GM23338 (cell line): ENCODE data around the gene MTERF2. TPM values are rescaled to one million over a fixed set of nuclear protein-coding genes. Genes with fewer than 3 reads are reported as not detected.

Experiments
- ATAC-seq: fragments of 200-7000 bp; cut with Tn5 transposase; 3 replicates; pipeline ENCODE4 v1.9.1; 2020
- DNase-seq: peaks from one replicate; pipeline ENCODE4 v3.0.0-alpha.2; 2015; ENCODE audit warnings: low spot score
- H2AFZ ChIP-seq: fragments of 200-600 bp; sonication (generic); 2 replicates; pipeline ENCODE4 v1.8.0; 2016; ENCODE audit warnings: antibody characterized with exemption, mild to moderate bottlenecking, moderate library complexity
- H3F3A ChIP-seq: fragments of 200-600 bp; sonication (generic); replicated peaks from 2 replicates; pipeline ENCODE4 v1.8.0; 2017; ENCODE audit warnings: antibody characterized with exemption, mixed run types, low read depth
- H3K27ac ChIP-seq: fragments of 200-600 bp; sonication (generic); 2 replicates; pipeline ENCODE4 v1.6.1; 2016; ENCODE audit warnings: low read depth
- H3K27me3 ChIP-seq: fragments of 200-600 bp; sonication (generic); 2 replicates; pipeline ENCODE4 v1.8.0; 2016; ENCODE audit warnings: mild to moderate bottlenecking, mixed run types, moderate library complexity; ENCODE audit not compliant: insufficient read depth
- H3K36me3 ChIP-seq: fragments of 200-600 bp; sonication (generic); 2 replicates; pipeline ENCODE4 v1.8.0; 2016; ENCODE audit warnings: mild to moderate bottlenecking; ENCODE audit not compliant: insufficient read depth
- H3K4me1 ChIP-seq: fragments of 200-600 bp; sonication (generic); 2 replicates; pipeline ENCODE4 v1.8.0; 2016; ENCODE audit warnings: mild to moderate bottlenecking, moderate library complexity; ENCODE audit not compliant: insufficient read depth
- H3K4me2 ChIP-seq: fragments of 200-600 bp; sonication (generic); 2 replicates; pipeline ENCODE4 v1.7.1; 2017; ENCODE audit warnings: mixed run types
- H3K4me3 ChIP-seq: fragments of 200-600 bp; sonication (generic); 2 replicates; pipeline ENCODE4 v1.6.1; 2016; ENCODE audit warnings: mixed run types
- H3K79me2 ChIP-seq: fragments of 200-600 bp; sonication (generic); replicated peaks from 2 replicates; pipeline ENCODE4 v1.8.0; 2017; ENCODE audit warnings: mild to moderate bottlenecking; ENCODE audit not compliant: insufficient read depth
- H3K9me2 ChIP-seq: fragments of 200-600 bp; sonication (generic); 2 replicates; pipeline ENCODE4 v1.8.0; 2017; ENCODE audit not compliant: insufficient read depth
- H4K20me1 ChIP-seq: fragments of 200-600 bp; sonication (generic); replicated peaks from 2 replicates; pipeline ENCODE4 v1.8.0; 2017; ENCODE audit warnings: mild to moderate bottlenecking; ENCODE audit not compliant: insufficient read depth
- H3K27ac Mint-ChIP-seq: 2 replicates; pipeline ENCODE4 v1.8.0; 2020; ENCODE audit warnings: inconsistent platforms, mild to moderate bottlenecking, moderate library complexity, mixed read lengths
- H3K27me3 Mint-ChIP-seq: 3 replicates; pipeline ENCODE4 v1.8.0; 2022; ENCODE audit warnings: low read depth, mild to moderate bottlenecking, moderate library complexity, mixed read lengths, inconsistent platforms; ENCODE audit not compliant: insufficient read depth, poor library complexity
- H3K36me3 Mint-ChIP-seq: 3 replicates; pipeline ENCODE4 v1.8.0; 2021; ENCODE audit warnings: low read depth, mild to moderate bottlenecking, inconsistent platforms, moderate library complexity, mixed read lengths
- H3K4me1 Mint-ChIP-seq: 3 replicates; pipeline ENCODE4 v1.8.0; 2020; ENCODE audit warnings: mild to moderate bottlenecking, inconsistent platforms, mixed read lengths
- H3K4me3 Mint-ChIP-seq: 3 replicates; pipeline ENCODE4 v1.8.0; 2021; ENCODE audit warnings: moderate library complexity, mild to moderate bottlenecking, inconsistent platforms, mixed read lengths
- H3K9me3 Mint-ChIP-seq: 3 replicates; pipeline ENCODE4 v1.8.0; 2020; ENCODE audit warnings: moderate library complexity, mild to moderate bottlenecking, inconsistent platforms, mixed read lengths
- CREB1 ChIP-seq: fragments of 250-450 bp; sonication (Bioruptor Pico); IDR thresholded peaks from 2 replicates; pipeline ENCODE4 v1.5.0; 2020; ENCODE audit warnings: low read depth, mild to moderate bottlenecking, moderate library complexity
- CTCF ChIP-seq, 2 experiments: fragments of 200-600 bp in 1 of 2; sonication (generic) in 1 of 2; conservative IDR thresholded peaks; 2 replicates each; pipeline versions ENCODE4 v1.5.1 to v1.6.1; 2016 to 2017; ENCODE audit warnings: antibody characterized with exemption in 2 of 2, low read depth in 2 of 2, mild to moderate bottlenecking in 2 of 2, moderate library complexity in 1 of 2
- EZH2 ChIP-seq: fragments of 200-600 bp; sonication (generic); IDR thresholded peaks from one replicate; pipeline ENCODE4 v1.8.0; 2017; ENCODE audit warnings: antibody characterized with exemption, mild to moderate bottlenecking, low read depth; ENCODE audit not compliant: unreplicated experiment
- EZH2phosphoT487 ChIP-seq: fragments of 200-600 bp; sonication (generic); IDR thresholded peaks from one replicate; pipeline ENCODE4 v1.8.1; 2018; ENCODE audit warnings: antibody characterized with exemption; ENCODE audit not compliant: unreplicated experiment
- JUNB ChIP-seq: IDR thresholded peaks from one replicate; pipeline ENCODE4 v1.6.1; 2016; ENCODE audit warnings: antibody characterized with exemption; ENCODE audit not compliant: unreplicated experiment
- POLR2AphosphoS5 ChIP-seq: IDR thresholded peaks from 2 replicates; pipeline ENCODE4 v1.6.1; 2016; ENCODE audit warnings: antibody characterized with exemption, low read depth
- REST ChIP-seq: IDR thresholded peaks from one replicate; pipeline ENCODE4 v1.6.1; 2018; ENCODE audit warnings: antibody characterized with exemption; ENCODE audit not compliant: unreplicated experiment
- STAT1 ChIP-seq: IDR thresholded peaks from one replicate; pipeline ENCODE4 v1.6.1; 2016; ENCODE audit warnings: antibody characterized with exemption; ENCODE audit not compliant: unreplicated experiment
- ZNF114 ChIP-seq: fragments of 250-450 bp; sonication (Bioruptor Pico); IDR thresholded peaks from 2 replicates; pipeline ENCODE4 v1.5.0; 2020; ENCODE audit warnings: mild to moderate bottlenecking, moderate library complexity
- ZNF331 ChIP-seq: fragments of 250-450 bp; sonication (Bioruptor Pico); IDR thresholded peaks from 2 replicates; pipeline ENCODE4 v1.5.0; 2020; ENCODE audit warnings: low read depth, mild to moderate bottlenecking, moderate library complexity
- polyA plus RNA-seq: library from polyadenylated mRNA; unstranded; fragments of >200 nt; fragmentation: Nextera tagmentation; extraction: Ambion mirVana; gene quantifications from 2 replicates; pipeline ENCODE4 v1.2.1, GENCODE V29; 2016
- total RNA-seq: library from RNA; depleted of rRNA; stranded (reverse); fragments of >200 nt; shearing (Covaris generic); gene quantifications from 2 replicates; pipeline ENCODE4 v1.2.3, GENCODE V29; 2014

The MTERF2 gene
- total and polyA plus RNA-seq, 2 experiments from 2014 or later, result 9.2 to 11.0 TPM

DNA sequence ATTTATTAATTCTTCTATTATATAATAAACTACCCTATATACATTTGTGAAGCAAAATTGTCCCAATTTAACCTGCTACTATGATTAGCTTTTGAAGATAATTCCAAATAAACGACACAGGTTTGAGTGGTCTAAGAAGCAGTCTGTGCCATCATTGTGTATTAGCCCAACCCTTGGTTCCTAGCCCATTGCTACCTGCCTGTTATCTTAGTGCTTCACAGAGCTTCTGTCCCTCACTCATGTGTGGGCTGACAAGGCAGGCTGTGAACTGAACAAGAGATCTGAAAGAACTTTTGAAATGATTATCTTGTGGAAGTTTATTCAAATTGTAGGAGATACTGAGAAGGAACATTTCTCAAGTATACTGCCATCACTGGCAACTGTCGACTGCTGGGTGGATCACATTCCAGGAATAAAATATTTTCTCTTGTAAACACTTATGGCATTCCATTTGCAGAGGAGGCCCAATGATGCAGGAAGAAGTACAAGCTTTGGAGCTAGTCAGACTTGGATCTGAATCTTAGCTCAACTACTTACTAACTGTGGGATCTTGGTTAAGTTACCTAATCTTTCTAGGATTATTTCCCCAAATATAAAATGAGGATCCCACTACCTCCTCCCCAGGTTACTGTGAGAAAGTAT is 7.8 kb upstream of the MTERF2 start:
- Mint-ChIP-seq H3K4me1 (no peaks in the 10 kb centered on the region), H3K4me3 (no peak overlapping the region), H3K27ac (no peak overlapping the region), H3K36me3 (peaks cover 15% of the 10 kb centered on the region), H3K27me3 (no peaks in the 10 kb centered on the region), H3K9me3 (no peaks in the 10 kb centered on the region)
- Histone ChIP-seq H3K79me2 (no peaks in the 10 kb centered on the region), H4K20me1 (no peaks in the 10 kb centered on the region), H3K4me1 (no peaks in the 10 kb centered on the region), H3K27me3 (no peaks in the 10 kb centered on the region), H3K9me2 (no peaks in the 10 kb centered on the region), H3K27ac (0 out of 2 replicates have a peak overlapping the region, but pooled peaks have one; percentile 1), H3F3A (no peaks in the 10 kb centered on the region), H3K4me2 (no peak overlapping the region), H3K4me3 (no peak overlapping the region), H3K36me3 (no peaks in the 10 kb centered on the region; the same call in 1 of the 2 replicates), H2AFZ (no peak overlapping the region)
- DNase-seq (no peak), ATAC-seq (no peak)
- no peak for TF ChIP-seq EZH2

DNA sequence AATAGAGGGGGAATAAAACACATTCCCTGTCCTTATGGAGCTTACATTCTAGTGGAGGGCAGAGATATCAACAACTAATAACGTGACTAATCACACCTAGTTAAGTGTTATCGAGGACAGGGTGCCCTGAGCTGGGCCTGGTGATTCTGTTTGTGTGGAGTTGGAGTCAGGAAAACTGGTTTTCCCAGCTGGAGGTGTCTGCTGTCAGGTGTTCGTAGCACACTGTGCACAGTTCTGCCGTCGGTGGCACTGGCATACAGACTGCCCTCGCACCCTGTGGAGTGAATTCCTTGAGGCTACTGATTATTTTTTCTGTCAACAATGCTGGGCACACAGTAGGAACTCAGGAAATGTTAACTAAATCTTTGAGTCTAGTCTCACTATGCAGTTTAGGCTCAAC is 900 bp upstream of the MTERF2 start:
- no peak for TF ChIP-seq CTCF (conservative IDR thresholded peaks at IDR 0.05; ENCODE audit: low read depth in 2 of 2)
- peaks cover 23% of the 10 kb centered on the region for H3K4me1 Mint-ChIP-seq
- peak overlapping the region; percentile 8; the same call in 1 of the 2 replicates for H2AFZ ChIP-seq

GRCh38 chr12:106986135-106986534 is 811 bp downstream of the MTERF2 start:
- no peak overlapping the region for H3K27ac ChIP-seq
- H3K79me2 ChIP-seq, result 0 out of 2 replicates have a peak, but pooled peaks cover 4% of the 10 kb centered on the region
- Mint-ChIP-seq H3K27me3 (peaks cover 5% of the 10 kb centered on the region), H3K9me3 (no peaks in the 10 kb centered on the region), H3K27ac (no peak overlapping the region), H3K36me3 (peaks cover 20% of the 10 kb centered on the region), H3K4me3 (peak overlapping the region; percentile 89), H3K4me1 (peaks cover 23% of the 10 kb centered on the region)
- H3K27me3 ChIP-seq, result no peaks in the 10 kb centered on the region
- no peaks in the 10 kb centered on the region; the same call in 1 of the 2 replicates for H3F3A ChIP-seq
- H3K36me3 ChIP-seq, result no peaks in the 10 kb centered on the region
- peak overlapping the region; percentile 99 for H2AFZ ChIP-seq
- H3K4me2 ChIP-seq, result peak overlapping the region; percentile 97
- ATAC-seq (no peak), DNase-seq (no peak)
- H3K4me1 ChIP-seq, result peaks cover 13% of the 10 kb centered on the region
- H3K4me3 ChIP-seq, result peak overlapping the region; percentile 91
- no peaks in the 10 kb centered on the region for H3K9me2 ChIP-seq
- H4K20me1 ChIP-seq, result no peaks in the 10 kb centered on the region; the same call in 1 of the 2 replicates
- TF ChIP-seq POLR2AphosphoS5 (no peak), JUNB (no peak), ZNF114 (CRISPR knock-in tag) (no peak), STAT1 (no peak), ZNF331 (CRISPR knock-in tag) (no peak), EZH2phosphoT487 (no peak), CTCF (conservative IDR thresholded peaks at IDR 0.05; ENCODE audit: low read depth in 2 of 2) (no peak), EZH2 (no peak), REST (no peak), CREB1 (CRISPR knock-in tag) (no peak)

More for the DNA sequence above, 900 bp upstream of the MTERF2 start:
- Mint-ChIP-seq H3K4me3 (peak overlapping the region; percentile 89), H3K36me3 (peaks cover 20% of the 10 kb centered on the region), H3K9me3 (no peaks in the 10 kb centered on the region), H3K27me3 (peaks cover 5% of the 10 kb centered on the region), H3K27ac (no peak overlapping the region)
- Histone ChIP-seq H3K9me2 (no peaks in the 10 kb centered on the region), H3K79me2 (0 out of 2 replicates have a peak, but pooled peaks cover 4% of the 10 kb centered on the region), H3K4me2 (peak overlapping the region; percentile 73), H3K27ac (no peak overlapping the region), H3K36me3 (no peaks in the 10 kb centered on the region), H3F3A (no peaks in the 10 kb centered on the region; the same call in 1 of the 2 replicates), H3K27me3 (no peaks in the 10 kb centered on the region), H4K20me1 (no peaks in the 10 kb centered on the region; the same call in 1 of the 2 replicates), H3K4me3 (peak overlapping the region; percentile 91), H3K4me1 (peaks cover 13% of the 10 kb centered on the region)
- DNase-seq (peak; percentile 8), ATAC-seq (peak; percentile 15)
